ENCODE data around the gene SHISA9. TPM values are rescaled to one million over a fixed set of nuclear protein-coding genes. Genes with fewer than 3 reads are reported as not detected.

The SHISA9 gene
- total RNA-seq, 1 donor from 2014 or later, result not detected

DNA sequence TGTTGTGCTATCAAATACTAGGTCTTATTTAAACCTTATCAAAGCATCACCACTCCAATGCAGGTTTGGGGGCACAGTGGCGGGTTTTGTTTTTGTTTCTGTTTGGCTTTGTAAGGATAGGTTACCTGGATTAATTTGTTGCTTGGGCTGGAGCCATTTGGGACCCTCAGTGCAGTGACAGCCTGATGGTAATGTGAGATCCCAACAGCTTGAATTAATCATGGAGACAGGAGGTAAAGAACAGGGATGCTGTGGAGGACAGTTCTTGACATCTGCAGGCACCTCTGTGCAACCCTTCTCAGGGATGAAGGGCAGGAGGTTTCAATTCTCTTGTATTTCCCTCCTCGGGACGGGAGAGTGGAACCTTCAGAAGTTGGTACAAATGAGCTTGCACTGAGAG lies 40.5 kb downstream of the SHISA9 start:
- Histone ChIP-seq H3K9ac (ENCODE audit: low read depth in 1 of 3, low read length in 3 of 3) (no peak overlapping the region), H3K27me3 (ENCODE audit: control insufficient read depth in 3 of 3, insufficient read depth in 3 of 3, low read length in 3 of 3) (no peaks in the 10 kb centered on the region), H3K27ac (ENCODE audit: low read depth, low read length) (no peak overlapping the region), H3K4me3 (ENCODE audit: low read length in 3 of 3) (no peak overlapping the region), H3K36me3 (ENCODE audit: control insufficient read depth in 3 of 3, insufficient read depth in 3 of 3, low read length in 3 of 3) (no peaks in the 10 kb centered on the region), H3K9me3 (ENCODE audit: control insufficient read depth in 3 of 3, low read length in 3 of 3) (peaks cover 0 to 4% (median 0%) of the 10 kb centered on the region in 3 donors), H3K4me1 (ENCODE audit: control insufficient read depth in 3 of 3, insufficient read depth in 3 of 3, low read length in 3 of 3) (no peaks in the 10 kb centered on the region)

DNA sequence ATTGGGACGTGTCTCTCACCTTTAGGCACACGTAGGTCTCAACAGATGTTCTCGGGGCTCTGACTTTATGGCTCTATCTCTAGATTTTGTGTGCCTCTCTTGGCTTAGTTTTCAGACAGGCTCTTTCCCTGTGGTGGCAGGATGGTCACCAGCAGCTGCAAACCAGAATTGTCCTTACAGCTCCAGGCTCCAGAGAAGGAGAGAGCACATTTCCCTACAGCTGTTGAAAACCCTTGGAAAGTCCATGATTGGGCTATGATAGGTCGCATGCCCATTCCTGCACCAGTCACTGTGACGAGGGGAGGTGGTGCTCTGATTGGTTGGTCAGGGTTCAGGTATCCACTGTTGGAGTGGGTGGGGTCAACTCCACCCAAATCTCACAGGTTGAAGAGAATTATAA lies 41.5 kb downstream of the SHISA9 start:
- H3K27me3 ChIP-seq (ENCODE audit: control insufficient read depth in 3 of 3, insufficient read depth in 3 of 3, low read length in 3 of 3), result no peaks in the 10 kb centered on the region
- no peak overlapping the region for H3K27ac ChIP-seq (ENCODE audit: low read depth, low read length)
- H3K9ac ChIP-seq (ENCODE audit: low read depth in 1 of 3, low read length in 3 of 3), result no peak overlapping the region

DNA sequence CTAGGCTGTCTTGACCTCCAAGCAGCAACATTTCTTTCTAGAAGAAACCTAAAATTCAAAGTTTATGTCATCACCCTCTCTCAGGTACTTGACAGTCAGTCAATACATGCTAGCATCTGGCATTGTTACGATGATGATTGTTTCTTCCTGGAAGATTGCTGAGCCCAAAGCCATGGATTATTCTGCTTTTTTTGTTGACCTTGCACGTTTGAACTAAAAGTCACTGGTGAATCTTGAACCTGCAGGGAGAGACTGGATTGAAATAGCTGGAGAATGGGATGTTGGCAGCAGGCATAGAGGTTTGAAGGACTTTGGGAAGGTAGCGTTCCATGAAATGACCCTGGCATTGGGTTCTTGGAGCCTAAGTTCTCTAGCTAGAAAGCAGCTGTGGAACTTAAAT lies 42.9 kb downstream of the SHISA9 start:
- H3K27ac ChIP-seq (ENCODE audit: low read depth, low read length), result no peak overlapping the region
- H3K4me3 ChIP-seq (ENCODE audit: low read length in 3 of 3), result no peak overlapping the region
- H3K9ac ChIP-seq (ENCODE audit: low read depth in 1 of 3, low read length in 3 of 3), result no peak overlapping the region
- no peaks in the 10 kb centered on the region for H3K4me1 ChIP-seq (ENCODE audit: control insufficient read depth in 3 of 3, insufficient read depth in 3 of 3, low read length in 3 of 3)
- H3K36me3 ChIP-seq (ENCODE audit: control insufficient read depth in 3 of 3, insufficient read depth in 3 of 3, low read length in 3 of 3), result no peaks in the 10 kb centered on the region
- no peaks in the 10 kb centered on the region for H3K27me3 ChIP-seq (ENCODE audit: control insufficient read depth in 3 of 3, insufficient read depth in 3 of 3, low read length in 3 of 3)
- H3K9me3 ChIP-seq (ENCODE audit: control insufficient read depth in 3 of 3, low read length in 3 of 3), result peaks cover 0 to 6% (median 0%) of the 10 kb centered on the region in 3 donors

More for the DNA sequence above, 41.5 kb downstream of the SHISA9 start:
- Histone ChIP-seq H3K4me1 (ENCODE audit: control insufficient read depth in 3 of 3, insufficient read depth in 3 of 3, low read length in 3 of 3) (no peaks in the 10 kb centered on the region), H3K9me3 (ENCODE audit: control insufficient read depth in 3 of 3, low read length in 3 of 3) (peaks cover 0 to 4% (median 0%) of the 10 kb centered on the region in 3 donors), H3K4me3 (ENCODE audit: low read length in 3 of 3) (no peak overlapping the region), H3K36me3 (ENCODE audit: control insufficient read depth in 3 of 3, insufficient read depth in 3 of 3, low read length in 3 of 3) (no peaks in the 10 kb centered on the region)

DNA sequence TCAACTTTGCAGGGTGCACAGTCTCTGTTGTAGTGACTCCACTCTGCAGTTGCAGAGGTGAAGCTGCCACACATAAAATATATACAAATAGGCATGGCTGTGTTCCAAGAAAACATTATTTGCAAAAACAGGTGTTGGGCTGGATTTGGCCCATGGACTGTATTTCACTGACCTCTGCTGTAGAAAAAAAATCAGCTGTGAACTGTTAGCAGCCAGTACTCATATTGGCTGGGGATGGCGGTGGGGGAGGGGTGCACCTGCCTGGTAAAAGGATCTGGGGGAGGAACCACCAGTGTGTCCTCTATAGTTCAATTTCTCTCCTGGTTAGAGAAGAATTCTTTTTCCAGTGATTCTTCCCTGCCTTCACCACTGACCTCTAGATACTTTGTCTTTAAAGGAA lies 50.0 kb downstream of the SHISA9 start:
- Histone ChIP-seq H3K36me3 (ENCODE audit: control insufficient read depth in 3 of 3, insufficient read depth in 3 of 3, low read length in 3 of 3) (no peaks in the 10 kb centered on the region), H3K4me1 (ENCODE audit: control insufficient read depth in 3 of 3, insufficient read depth in 3 of 3, low read length in 3 of 3) (no peaks in the 10 kb centered on the region), H3K27me3 (ENCODE audit: control insufficient read depth in 3 of 3, insufficient read depth in 3 of 3, low read length in 3 of 3) (no peaks in the 10 kb centered on the region), H3K27ac (ENCODE audit: low read depth, low read length) (no peak overlapping the region), H3K9ac (ENCODE audit: low read depth in 1 of 3, low read length in 3 of 3) (no peak overlapping the region), H3K9me3 (ENCODE audit: control insufficient read depth in 3 of 3, low read length in 3 of 3) (peaks cover 0 to 4% (median 0%) of the 10 kb centered on the region in 3 donors), H3K4me3 (ENCODE audit: low read length in 3 of 3) (no peak overlapping the region)

DNA sequence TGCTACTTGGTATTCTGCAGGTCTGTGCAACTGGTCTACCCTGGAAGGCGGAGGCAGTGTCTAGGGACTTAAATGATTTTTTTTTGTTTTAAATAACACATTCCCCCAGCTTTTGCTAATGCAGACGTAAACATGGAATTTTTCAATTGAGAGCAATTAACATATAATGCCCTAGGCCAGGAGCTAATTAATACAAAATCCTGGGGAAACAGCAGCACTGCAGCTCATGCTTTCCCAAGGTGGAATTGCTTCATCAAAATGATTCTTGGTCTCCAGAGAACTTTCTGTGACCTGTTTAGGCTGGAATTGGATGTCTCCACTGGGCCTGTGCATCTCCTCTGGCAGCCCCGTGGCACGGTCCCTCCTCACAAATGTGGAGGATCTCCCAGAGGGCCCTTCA lies 50.6 kb downstream of the SHISA9 start:
- no peak overlapping the region for H3K27ac ChIP-seq (ENCODE audit: low read depth, low read length)
- H3K9me3 ChIP-seq (ENCODE audit: control insufficient read depth in 3 of 3, low read length in 3 of 3), result peaks cover 0 to 3% (median 0%) of the 10 kb centered on the region in 3 donors
- no peaks in the 10 kb centered on the region for H3K36me3 ChIP-seq (ENCODE audit: control insufficient read depth in 3 of 3, insufficient read depth in 3 of 3, low read length in 3 of 3)

DNA sequence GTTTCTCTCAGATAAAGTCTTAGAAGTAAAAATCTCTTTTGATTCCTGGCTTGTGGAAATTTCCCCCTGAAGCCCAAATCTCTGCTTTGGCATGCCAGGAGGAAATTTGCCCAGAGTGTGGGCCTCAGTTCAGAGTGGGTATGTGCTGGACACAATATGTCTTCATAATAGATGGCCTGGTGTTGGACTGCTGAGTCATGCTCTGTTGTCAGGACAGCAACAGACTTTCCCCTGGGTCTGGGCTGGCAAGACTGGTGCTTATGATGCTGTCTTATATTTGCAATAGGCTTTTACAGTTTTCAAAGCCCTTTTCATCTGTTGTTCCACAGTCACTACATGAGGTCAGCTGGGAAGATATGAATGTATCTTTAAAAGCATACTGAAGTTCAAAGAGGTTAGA lies 57.0 kb downstream of the SHISA9 start:
- Histone ChIP-seq H3K27ac (ENCODE audit: low read depth, low read length) (no peak overlapping the region), H3K27me3 (ENCODE audit: control insufficient read depth in 3 of 3, insufficient read depth in 3 of 3, low read length in 3 of 3) (no peaks in the 10 kb centered on the region), H3K9ac (ENCODE audit: low read depth in 1 of 3, low read length in 3 of 3) (no peak overlapping the region), H3K4me1 (ENCODE audit: control insufficient read depth in 3 of 3, insufficient read depth in 3 of 3, low read length in 3 of 3) (no peaks in the 10 kb centered on the region), H3K36me3 (ENCODE audit: control insufficient read depth in 3 of 3, insufficient read depth in 3 of 3, low read length in 3 of 3) (no peaks in the 10 kb centered on the region), H3K9me3 (ENCODE audit: control insufficient read depth in 3 of 3, low read length in 3 of 3) (peaks cover 0 to 2% (median 0%) of the 10 kb centered on the region in 3 donors), H3K4me3 (ENCODE audit: low read length in 3 of 3) (no peak overlapping the region)

More for the DNA sequence above, 50.6 kb downstream of the SHISA9 start:
- no peak overlapping the region for H3K4me3 ChIP-seq (ENCODE audit: low read length in 3 of 3)
- no peaks in the 10 kb centered on the region for H3K27me3 ChIP-seq (ENCODE audit: control insufficient read depth in 3 of 3, insufficient read depth in 3 of 3, low read length in 3 of 3)
- no peak overlapping the region for H3K9ac ChIP-seq (ENCODE audit: low read depth in 1 of 3, low read length in 3 of 3)
- H3K4me1 ChIP-seq (ENCODE audit: control insufficient read depth in 3 of 3, insufficient read depth in 3 of 3, low read length in 3 of 3), result no peaks in the 10 kb centered on the region

DNA sequence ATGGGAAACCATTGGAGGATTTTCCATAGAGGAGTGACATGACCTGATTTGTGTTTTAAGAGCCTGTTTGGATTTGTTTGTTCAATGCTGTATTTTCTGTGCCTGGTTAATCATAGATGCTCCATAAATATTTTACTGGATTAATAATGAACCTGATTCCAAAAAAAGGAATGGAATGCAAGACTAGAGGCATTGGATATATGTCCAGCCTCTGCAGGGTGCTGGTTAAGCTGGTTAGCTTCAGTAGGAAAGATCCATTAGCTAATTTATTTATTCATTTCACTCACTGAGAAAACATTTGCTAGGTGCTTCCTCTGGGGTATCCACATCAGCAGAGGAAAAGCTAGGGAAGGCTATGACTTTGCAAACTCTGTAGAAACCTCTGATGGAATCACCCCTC lies 57.7 kb downstream of the SHISA9 start:
- no peaks in the 10 kb centered on the region for H3K27me3 ChIP-seq (ENCODE audit: control insufficient read depth in 3 of 3, insufficient read depth in 3 of 3, low read length in 3 of 3)
- H3K4me1 ChIP-seq (ENCODE audit: control insufficient read depth in 3 of 3, insufficient read depth in 3 of 3, low read length in 3 of 3), result no peaks in the 10 kb centered on the region
- H3K9ac ChIP-seq (ENCODE audit: low read depth in 1 of 3, low read length in 3 of 3), result no peak overlapping the region
- peaks cover 0 to 2% (median 0%) of the 10 kb centered on the region in 3 donors for H3K9me3 ChIP-seq (ENCODE audit: control insufficient read depth in 3 of 3, low read length in 3 of 3)
- no peak overlapping the region for H3K27ac ChIP-seq (ENCODE audit: low read depth, low read length)
- no peaks in the 10 kb centered on the region for H3K36me3 ChIP-seq (ENCODE audit: control insufficient read depth in 3 of 3, insufficient read depth in 3 of 3, low read length in 3 of 3)
- no peak overlapping the region for H3K4me3 ChIP-seq (ENCODE audit: low read length in 3 of 3)

DNA sequence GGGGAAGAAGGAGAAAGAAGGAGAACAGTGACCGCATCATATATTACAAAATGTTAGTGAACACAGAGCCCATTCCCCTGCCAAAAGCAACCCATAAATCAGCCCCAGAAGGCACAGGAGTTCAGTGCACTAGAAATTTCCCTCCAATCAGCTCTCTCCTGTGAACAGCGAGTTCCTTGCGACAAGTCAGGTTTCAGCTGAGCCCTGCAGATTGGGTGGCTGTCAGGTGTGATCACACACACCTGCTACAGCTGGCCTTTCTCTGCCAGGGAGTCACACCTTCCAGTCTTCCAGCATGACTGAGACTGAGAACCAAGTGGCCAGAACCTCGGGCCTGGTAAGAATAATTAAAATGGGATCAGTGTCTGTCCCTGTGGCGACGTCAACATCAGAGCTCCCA lies 60.2 kb downstream of the SHISA9 start:
- Histone ChIP-seq H3K36me3 (ENCODE audit: control insufficient read depth in 3 of 3, insufficient read depth in 3 of 3, low read length in 3 of 3) (no peaks in the 10 kb centered on the region), H3K4me3 (ENCODE audit: low read length in 3 of 3) (no peak overlapping the region), H3K27me3 (ENCODE audit: control insufficient read depth in 3 of 3, insufficient read depth in 3 of 3, low read length in 3 of 3) (no peaks in the 10 kb centered on the region), H3K9ac (ENCODE audit: low read depth in 1 of 3, low read length in 3 of 3) (no peak overlapping the region), H3K27ac (ENCODE audit: low read depth, low read length) (no peak overlapping the region), H3K4me1 (ENCODE audit: control insufficient read depth in 3 of 3, insufficient read depth in 3 of 3, low read length in 3 of 3) (no peaks in the 10 kb centered on the region), H3K9me3 (ENCODE audit: control insufficient read depth in 3 of 3, low read length in 3 of 3) (peaks cover 0 to 2% (median 0%) of the 10 kb centered on the region in 3 donors)

DNA sequence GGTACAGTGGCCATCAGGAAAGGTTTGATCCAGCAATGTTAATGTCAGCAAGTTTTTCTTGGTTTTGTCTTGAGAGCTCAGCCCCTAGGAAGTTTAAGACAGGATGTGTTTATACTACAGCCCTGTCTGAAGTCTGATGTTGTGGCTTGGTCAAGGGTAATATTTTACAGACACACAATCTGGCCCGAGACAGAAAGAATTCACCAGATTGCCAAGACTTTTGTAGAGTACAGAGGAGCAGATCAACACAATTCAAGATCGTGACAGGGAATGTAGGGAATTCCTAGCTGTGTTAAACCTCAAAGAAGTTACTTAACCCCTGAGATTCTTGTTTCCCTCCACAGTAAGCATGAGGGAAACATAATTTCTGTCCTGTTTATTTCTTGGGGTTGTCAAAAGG lies 63.1 kb downstream of the SHISA9 start:
- no peak overlapping the region for H3K4me3 ChIP-seq (ENCODE audit: low read length in 3 of 3)
- no peak overlapping the region for H3K27ac ChIP-seq (ENCODE audit: low read depth, low read length)
- H3K4me1 ChIP-seq (ENCODE audit: control insufficient read depth in 3 of 3, insufficient read depth in 3 of 3, low read length in 3 of 3), result no peaks in the 10 kb centered on the region
- H3K9ac ChIP-seq (ENCODE audit: low read depth in 1 of 3, low read length in 3 of 3), result no peak overlapping the region
- H3K36me3 ChIP-seq (ENCODE audit: control insufficient read depth in 3 of 3, insufficient read depth in 3 of 3, low read length in 3 of 3), result no peaks in the 10 kb centered on the region
- peaks cover 0 to 2% (median 0%) of the 10 kb centered on the region in 3 donors for H3K9me3 ChIP-seq (ENCODE audit: control insufficient read depth in 3 of 3, low read length in 3 of 3)
- H3K27me3 ChIP-seq (ENCODE audit: control insufficient read depth in 3 of 3, insufficient read depth in 3 of 3, low read length in 3 of 3), result no peaks in the 10 kb centered on the region

DNA sequence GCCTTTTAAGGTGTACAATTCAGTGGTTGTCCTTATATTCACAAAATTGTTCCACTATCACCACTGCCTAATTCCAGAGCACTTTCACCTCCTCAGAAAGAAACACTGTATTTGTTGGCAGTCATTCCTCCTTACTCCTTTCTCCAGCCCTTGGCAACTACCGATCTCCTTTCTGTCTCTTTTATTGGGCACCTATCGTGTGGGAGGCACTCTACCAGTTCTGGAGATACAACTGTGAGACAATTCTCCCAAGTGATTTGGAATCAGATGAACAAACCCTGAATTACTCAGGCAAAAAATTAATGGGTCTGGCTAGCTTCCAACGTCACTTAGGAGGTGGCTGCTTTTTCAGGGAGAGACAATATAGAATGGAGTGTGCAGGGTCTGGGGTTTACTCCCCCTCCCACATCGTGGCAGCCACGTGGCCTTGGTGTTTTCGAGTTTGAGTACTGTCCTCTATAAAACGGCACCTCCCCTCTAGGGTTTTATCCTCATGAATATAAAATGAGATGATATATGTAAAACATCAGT lies 63.9 kb downstream of the SHISA9 start:
- Histone ChIP-seq H3K4me1 (ENCODE audit: control insufficient read depth in 3 of 3, insufficient read depth in 3 of 3, low read length in 3 of 3) (no peaks in the 10 kb centered on the region), H3K36me3 (ENCODE audit: control insufficient read depth in 3 of 3, insufficient read depth in 3 of 3, low read length in 3 of 3) (no peaks in the 10 kb centered on the region), H3K9me3 (ENCODE audit: control insufficient read depth in 3 of 3, low read length in 3 of 3) (peaks cover 0 to 2% (median 0%) of the 10 kb centered on the region in 3 donors), H3K9ac (ENCODE audit: low read depth in 1 of 3, low read length in 3 of 3) (no peak overlapping the region), H3K27ac (ENCODE audit: low read depth, low read length) (no peak overlapping the region), H3K27me3 (ENCODE audit: control insufficient read depth in 3 of 3, insufficient read depth in 3 of 3, low read length in 3 of 3) (no peaks in the 10 kb centered on the region), H3K4me3 (ENCODE audit: low read length in 3 of 3) (no peak overlapping the region)
